ENCODE results near the gene ZSCAN16. TPM values are rescaled to one million over a fixed set of nuclear protein-coding genes. Genes with fewer than 3 reads are reported as not detected.

The ZSCAN16 gene
- total and polyA plus RNA-seq, 2 of the 13 experiments (the other 11 are each of a cell fraction or from before 2014, with no cell fraction given): 5.7 to 12.7 TPM

DNA sequence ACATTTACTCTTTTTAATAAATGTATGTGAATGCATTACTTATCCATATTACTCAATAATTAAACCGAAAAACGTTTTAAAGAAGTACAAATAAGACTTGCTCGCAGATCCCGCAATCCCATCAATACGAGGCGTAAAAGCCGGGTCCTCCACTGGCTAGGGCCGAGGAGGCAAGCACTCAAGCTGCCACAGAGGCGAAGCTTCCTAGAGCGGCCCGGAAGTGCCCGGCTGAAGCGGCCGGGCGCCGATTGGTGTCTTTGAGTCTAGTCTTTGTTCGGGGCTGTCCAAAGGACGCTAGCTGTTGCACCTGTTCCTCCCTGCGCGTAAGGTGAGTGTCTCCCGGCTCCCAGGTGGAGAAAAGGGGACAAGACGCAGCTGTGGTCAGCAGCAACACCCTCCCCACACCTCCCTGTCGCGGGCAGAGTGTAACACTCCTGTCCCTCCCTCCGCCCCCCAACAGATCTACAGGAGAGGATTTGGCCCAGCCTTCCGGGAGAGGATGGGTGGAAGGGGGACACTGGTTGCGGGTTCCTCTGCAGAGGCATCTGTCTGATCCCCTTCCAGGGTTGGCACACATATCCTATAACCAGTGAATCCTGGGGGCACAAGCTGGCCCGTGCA is at the start of gene ZSCAN16 (continued):
- TF ChIP-seq, protein P1, sequence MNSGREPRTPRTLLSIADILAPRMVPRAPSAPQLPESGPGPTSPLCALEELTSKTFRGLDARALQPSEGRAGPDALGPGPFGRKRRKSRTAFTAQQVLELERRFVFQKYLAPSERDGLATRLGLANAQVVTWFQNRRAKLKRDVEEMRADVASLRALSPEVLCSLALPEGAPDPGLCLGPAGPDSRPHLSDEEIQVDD (CRISPR knock-in tag; IDR thresholded peaks at IDR 0.05; ENCODE audit: borderline replicate concordance): no peak
- peak; percentile 81; the same call in 1 of the 2 replicates for TF ChIP-seq DR1 (CRISPR knock-in tag; IDR thresholded peaks at IDR 0.05)
- 0 out of 2 replicates have a peak, but pooled peaks have one; percentile 7 for TF ChIP-seq ZNF644 (CRISPR knock-in tag; IDR thresholded peaks at IDR 0.05; ENCODE audit: low read depth)
- peak; percentile 49 for TF ChIP-seq IKZF4 (CRISPR knock-in tag; IDR thresholded peaks at IDR 0.05; ENCODE audit: borderline replicate concordance, low read depth, not compliant biosample characterization)
- TF ChIP-seq MAFG (CRISPR knock-in tag; IDR thresholded peaks at IDR 0.05): no peak
- TF ChIP-seq, protein P2, sequence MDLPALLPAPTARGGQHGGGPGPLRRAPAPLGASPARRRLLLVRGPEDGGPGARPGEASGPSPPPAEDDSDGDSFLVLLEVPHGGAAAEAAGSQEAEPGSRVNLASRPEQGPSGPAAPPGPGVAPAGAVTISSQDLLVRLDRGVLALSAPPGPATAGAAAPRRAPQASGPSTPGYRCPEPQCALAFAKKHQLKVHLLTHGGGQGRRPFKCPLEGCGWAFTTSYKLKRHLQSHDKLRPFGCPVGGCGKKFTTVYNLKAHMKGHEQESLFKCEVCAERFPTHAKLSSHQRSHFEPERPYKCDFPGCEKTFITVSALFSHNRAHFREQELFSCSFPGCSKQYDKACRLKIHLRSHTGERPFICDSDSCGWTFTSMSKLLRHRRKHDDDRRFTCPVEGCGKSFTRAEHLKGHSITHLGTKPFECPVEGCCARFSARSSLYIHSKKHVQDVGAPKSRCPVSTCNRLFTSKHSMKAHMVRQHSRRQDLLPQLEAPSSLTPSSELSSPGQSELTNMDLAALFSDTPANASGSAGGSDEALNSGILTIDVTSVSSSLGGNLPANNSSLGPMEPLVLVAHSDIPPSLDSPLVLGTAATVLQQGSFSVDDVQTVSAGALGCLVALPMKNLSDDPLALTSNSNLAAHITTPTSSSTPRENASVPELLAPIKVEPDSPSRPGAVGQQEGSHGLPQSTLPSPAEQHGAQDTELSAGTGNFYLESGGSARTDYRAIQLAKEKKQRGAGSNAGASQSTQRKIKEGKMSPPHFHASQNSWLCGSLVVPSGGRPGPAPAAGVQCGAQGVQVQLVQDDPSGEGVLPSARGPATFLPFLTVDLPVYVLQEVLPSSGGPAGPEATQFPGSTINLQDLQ (CRISPR knock-in tag; IDR thresholded peaks at IDR 0.05): no peak; the same call in 1 of the 2 replicates
- peak; percentile 44; the same call in 1 of the 2 replicates for TF ChIP-seq XBP1 (CRISPR knock-in tag; IDR thresholded peaks at IDR 0.05)
- TF ChIP-seq CBX1 (IDR thresholded peaks at IDR 0.05; ENCODE audit: low read depth): peak; percentile 19
- TF ChIP-seq FOSL2 (CRISPR knock-in tag; IDR thresholded peaks at IDR 0.05): peak; percentile 46
- no peak for TF ChIP-seq ZNF746 (CRISPR knock-in tag; IDR thresholded peaks at IDR 0.05)
- TF ChIP-seq, protein P3, sequence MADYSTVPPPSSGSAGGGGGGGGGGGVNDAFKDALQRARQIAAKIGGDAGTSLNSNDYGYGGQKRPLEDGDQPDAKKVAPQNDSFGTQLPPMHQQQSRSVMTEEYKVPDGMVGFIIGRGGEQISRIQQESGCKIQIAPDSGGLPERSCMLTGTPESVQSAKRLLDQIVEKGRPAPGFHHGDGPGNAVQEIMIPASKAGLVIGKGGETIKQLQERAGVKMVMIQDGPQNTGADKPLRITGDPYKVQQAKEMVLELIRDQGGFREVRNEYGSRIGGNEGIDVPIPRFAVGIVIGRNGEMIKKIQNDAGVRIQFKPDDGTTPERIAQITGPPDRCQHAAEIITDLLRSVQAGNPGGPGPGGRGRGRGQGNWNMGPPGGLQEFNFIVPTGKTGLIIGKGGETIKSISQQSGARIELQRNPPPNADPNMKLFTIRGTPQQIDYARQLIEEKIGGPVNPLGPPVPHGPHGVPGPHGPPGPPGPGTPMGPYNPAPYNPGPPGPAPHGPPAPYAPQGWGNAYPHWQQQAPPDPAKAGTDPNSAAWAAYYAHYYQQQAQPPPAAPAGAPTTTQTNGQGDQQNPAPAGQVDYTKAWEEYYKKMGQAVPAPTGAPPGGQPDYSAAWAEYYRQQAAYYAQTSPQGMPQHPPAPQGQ (CRISPR knock-in tag; IDR thresholded peaks at IDR 0.05; ENCODE audit: borderline replicate concordance): 0 out of 2 replicates have a peak, but pooled peaks have one; percentile 48
- TF ChIP-seq ZNF75D (CRISPR knock-in tag; IDR thresholded peaks at IDR 0.05; ENCODE audit: borderline replicate concordance): no peak
- TF ChIP-seq AGO2 (optimal IDR thresholded peaks at IDR 0.05; ENCODE audit: low read depth, low read length): peak; percentile 75
- TF ChIP-seq ZNF598 (CRISPR knock-in tag; IDR thresholded peaks at IDR 0.05; ENCODE audit: borderline replicate concordance): peak; percentile 80; the same call in 1 of the 2 replicates
- peak; percentile 71 for TF ChIP-seq RBFOX2 (IDR thresholded peaks at IDR 0.05; ENCODE audit: low read depth, low read length)
- TF ChIP-seq PAWR (CRISPR knock-in tag; IDR thresholded peaks at IDR 0.05; ENCODE audit: borderline replicate concordance): no peak
- TF ChIP-seq ZNF766 (CRISPR knock-in tag; IDR thresholded peaks at IDR 0.05; ENCODE audit: borderline replicate concordance): no peak
- TF ChIP-seq, protein P4, sequence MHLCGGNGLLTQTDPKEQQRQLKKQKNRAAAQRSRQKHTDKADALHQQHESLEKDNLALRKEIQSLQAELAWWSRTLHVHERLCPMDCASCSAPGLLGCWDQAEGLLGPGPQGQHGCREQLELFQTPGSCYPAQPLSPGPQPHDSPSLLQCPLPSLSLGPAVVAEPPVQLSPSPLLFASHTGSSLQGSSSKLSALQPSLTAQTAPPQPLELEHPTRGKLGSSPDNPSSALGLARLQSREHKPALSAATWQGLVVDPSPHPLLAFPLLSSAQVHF (CRISPR knock-in tag; IDR thresholded peaks at IDR 0.05): no peak
- no peak for TF ChIP-seq ZNF562 (CRISPR knock-in tag; IDR thresholded peaks at IDR 0.05; ENCODE audit: borderline replicate concordance)
- TF ChIP-seq PTBP1 (IDR thresholded peaks at IDR 0.05; ENCODE audit: low read depth, low read length, poor library complexity, severe bottlenecking): peak; percentile 47
- TF ChIP-seq KDM4B (CRISPR knock-in tag; IDR thresholded peaks at IDR 0.05): no peak
- TF ChIP-seq ZNF451 (CRISPR knock-in tag; IDR thresholded peaks at IDR 0.05): peak; percentile 86; the same call in 1 of the 2 replicates
- peak; percentile 93 for TF ChIP-seq POLR2G (IDR thresholded peaks at IDR 0.05; ENCODE audit: low read depth, low read length)
- no peak for TF ChIP-seq MTF2 (CRISPR knock-in tag; IDR thresholded peaks at IDR 0.05; ENCODE audit: borderline replicate concordance)
- 0 out of 2 replicates have a peak, but pooled peaks have one; percentile 55 for TF ChIP-seq KLF11 (CRISPR knock-in tag; IDR thresholded peaks at IDR 0.05)
- no peak for TF ChIP-seq EZH2 (conservative IDR thresholded peaks at IDR 0.05; ENCODE audit: low read depth, low read length)
